Measurements from ENCODE around the gene FRAS1.

FRAS1 gene

DNA sequence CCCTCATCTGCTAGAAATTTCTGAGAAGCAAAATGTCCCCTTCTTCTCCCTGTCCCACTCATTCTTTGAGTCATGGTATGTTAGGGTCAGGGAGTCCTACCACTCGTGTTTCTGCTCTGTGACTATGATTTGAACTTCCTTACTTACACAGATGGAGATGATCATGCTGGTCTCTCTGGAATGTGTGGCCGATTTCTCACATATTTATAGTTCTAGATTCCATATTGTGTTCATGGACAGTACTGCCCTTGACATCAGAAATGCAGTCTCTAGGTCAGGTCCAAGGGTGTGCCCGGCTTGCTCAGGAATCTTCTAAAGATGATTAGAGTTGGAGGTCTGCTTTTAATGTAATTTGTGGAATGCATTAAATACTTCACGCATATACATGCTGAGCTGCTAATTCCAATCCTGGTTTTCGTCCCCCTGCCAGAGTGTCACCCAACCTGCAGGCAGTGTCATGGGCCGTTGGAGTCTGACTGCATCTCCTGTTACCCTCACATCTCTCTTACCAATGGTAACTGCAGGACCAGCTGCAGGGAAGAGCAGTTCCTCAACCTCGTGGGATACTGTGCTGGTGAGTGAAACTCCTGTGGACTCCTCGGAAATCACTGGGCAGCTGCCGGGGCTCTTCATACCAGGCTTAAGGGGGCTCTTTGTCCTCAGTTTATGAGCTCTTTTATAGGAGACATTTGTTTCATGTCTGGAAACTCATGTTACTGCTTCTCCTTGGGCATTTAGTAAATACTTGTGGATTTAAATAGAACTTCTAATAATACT is 280.3 kb downstream of the FRAS1 start:
- DNase-seq, result no peak

DNA sequence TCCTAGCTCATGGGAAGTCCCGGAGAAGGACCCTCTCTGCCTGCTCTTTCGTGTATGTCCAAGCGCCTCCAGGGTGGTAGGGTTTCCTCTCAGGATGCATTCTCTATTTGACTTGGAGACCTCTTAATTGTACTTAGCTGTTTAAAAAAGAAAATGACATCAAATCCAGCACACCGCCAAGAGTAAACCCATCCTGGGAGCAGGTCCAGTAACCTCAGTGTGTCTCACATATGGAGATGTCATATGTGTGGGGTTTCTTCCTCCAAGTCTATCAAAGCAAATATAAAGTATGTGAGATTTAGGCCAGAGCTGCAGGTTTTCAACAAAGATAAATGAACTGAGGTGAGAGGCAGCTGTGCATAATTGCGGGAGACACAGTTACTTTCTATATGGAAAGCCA is 285.0 kb downstream of the FRAS1 start:
- no peak for DNase-seq

DNA sequence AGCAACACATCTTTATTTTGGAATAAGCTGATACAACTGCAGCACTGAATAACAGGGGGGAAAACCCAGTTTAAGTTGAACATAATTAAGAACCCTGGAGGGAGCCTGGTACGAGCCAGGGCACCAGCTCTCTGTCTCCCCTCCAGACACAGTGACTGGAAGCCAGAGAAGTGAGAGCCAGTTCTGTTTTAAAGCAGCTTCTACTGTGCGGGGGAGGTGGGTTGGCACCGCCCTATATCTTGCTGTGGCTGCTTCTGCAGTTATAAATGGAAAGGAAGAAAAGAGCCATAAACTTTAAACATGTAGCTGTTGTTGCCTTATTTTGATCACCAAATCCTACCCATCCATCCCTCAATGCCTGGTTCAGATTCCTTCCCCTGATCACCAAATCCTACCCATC is 286.6 kb downstream of the FRAS1 start:
- DNase-seq, result no peak

DNA sequence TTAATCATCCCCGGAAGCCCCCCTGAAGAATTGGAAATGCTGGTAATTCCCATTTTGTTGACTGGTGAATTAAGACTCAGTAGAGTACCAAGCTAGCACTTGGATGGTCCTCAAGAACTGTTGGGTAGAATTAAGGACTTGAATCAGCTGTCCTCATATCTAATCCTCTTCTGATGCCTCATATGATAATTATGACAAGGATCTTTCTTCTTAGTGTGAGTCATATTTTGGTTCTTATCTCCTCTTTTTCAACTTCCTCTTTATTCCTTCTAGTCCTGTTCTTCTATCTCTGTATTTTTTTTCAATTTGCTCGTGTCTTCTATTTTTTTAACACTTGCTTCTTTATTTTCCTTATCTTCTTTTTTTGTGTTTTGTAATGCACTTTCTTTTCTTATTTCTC is 288.1 kb downstream of the FRAS1 start:
- no peak for DNase-seq

DNA sequence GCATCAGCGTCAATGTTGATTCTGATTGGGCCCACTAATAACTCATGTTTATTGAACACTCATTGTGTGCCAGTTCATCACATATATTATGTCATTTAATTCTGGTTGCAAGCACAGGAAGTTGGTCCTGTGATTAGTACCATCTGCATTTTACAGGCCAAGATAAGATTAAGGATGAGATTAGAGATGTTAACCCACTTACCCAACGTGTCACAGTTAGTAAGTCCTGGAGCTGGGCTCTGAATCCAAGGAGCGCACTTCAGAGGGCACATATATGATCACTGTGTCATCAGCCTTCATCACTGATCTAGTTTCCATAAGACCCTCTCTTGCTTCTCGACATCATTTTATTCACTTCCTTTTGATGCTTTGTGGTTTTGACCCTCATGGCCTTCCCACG is 289.1 kb downstream of the FRAS1 start:
- no peak for DNase-seq

DNA sequence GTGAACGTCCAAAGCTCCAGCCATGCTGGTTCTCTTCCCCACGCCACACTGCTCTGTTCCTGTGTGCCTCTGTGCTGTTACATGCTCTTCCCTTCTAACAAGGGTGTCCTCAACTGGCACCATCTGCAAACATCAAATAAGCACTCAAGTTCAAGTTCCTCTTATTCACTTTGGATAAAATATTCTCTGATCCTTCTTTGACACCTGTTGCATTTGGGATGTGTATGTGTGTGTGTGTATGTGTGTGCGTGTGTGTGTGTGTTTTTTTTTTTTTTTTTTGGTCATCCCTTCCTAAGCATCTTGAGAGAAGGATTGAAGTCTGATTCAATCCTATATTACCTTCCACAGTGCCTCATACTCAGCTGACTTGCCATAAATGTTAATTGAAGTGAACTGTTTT is 290.4 kb downstream of the FRAS1 start:
- no peak for DNase-seq

DNA sequence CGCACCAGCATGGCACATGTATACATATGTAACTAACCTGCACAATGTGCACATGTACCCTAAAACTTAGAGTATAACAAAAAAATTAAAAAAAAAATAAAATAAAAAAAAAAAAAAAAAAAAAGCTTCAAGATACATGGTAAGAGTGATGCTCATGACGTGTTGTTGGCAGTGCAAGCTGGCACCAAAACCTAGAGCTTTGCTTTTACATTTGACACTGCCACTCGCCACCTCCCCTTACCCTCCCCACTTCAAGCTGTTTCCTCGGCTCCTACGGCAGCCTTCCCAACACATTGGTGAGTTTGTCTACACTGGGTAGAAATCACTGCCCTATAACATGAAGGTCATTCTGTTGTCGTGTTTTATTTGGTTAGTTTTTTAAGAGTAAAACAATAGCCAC is 296.8 kb downstream of the FRAS1 start:
- no peak for DNase-seq

DNA sequence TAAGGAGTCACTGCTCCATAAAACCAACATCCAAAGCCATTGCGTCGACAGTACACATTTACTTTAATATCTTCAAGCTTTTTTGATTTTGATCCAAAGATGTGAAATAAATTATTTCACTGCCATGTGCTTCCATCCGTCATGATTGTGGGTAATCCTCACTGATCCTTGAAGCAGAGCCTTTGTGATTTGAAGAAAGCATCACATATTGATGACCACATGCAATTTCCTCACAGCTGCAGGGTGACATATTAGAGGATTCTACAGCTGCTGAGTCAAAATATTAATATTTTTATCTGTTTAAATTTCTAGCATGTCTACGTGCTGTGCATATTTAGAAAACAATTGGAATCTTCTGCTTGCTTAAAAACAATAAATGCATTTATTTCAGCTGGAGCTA is 297.7 kb downstream of the FRAS1 start:
- no peak for DNase-seq

DNA sequence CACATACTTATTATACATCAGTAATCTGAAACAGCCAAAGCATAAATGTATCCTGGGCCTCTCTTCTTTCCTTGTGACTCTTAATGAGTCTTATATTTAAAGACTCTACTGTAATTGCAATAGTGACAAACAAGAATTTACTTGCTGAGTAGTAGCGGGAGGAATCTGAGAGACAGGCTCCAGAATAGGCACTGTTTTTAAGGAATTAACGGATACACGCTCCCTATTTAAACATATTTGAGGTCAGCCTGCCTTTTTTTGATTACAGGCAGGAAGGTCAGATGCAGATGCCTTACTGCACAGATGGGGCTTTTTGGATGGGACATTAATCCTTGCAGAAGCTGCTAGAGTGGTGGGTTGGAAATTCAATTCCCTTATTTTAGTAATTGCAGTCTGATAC is 298.2 kb downstream of the FRAS1 start:
- no peak for DNase-seq

DNA sequence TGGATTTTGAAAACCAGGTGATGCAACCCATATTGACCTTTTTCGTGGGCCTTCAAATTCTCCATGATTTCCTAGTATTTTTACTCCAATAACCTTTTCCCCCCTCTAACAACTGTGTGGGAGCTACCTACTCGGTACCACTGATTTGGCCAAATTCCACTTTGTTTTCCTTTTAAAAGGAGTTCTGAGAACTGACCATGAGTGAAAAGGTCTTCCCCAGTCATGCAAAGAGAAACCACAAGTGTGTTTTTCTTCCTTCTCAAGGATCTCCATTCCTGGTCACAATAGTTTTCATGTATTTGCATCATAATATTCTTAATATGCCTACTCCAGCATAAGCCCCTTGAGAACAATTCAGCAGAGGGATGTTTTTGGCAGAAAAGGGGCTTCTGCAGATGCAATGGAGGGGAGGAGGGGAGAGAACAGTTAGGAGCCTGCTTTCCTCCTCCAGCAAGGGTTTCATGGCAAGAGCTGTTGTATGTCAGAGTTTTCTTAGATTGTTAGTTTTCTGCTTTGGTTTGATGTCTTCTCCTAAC is 299.2 kb downstream of the FRAS1 start:
- DNase-seq, result no peak

DNA sequence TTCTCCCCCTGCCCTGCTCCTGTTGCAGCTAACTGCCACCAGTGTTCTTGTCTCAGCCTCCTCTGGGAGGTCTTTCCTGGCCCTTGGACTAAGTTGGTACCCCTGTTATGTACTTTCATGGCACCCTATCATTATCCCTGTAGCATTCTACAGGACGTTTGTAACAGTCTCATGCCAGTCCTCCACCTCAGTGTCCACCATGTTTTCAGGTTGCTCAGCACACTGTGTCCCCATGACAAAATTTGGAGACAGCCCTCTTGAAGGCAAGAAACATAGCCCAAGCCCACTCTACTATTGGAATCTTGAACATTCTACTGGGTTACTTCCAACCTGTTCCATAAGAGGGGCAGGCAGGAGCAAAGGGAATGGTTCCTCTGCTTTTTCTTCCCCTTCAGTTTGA is 300.0 kb downstream of the FRAS1 start:
- no peak for DNase-seq

DNA sequence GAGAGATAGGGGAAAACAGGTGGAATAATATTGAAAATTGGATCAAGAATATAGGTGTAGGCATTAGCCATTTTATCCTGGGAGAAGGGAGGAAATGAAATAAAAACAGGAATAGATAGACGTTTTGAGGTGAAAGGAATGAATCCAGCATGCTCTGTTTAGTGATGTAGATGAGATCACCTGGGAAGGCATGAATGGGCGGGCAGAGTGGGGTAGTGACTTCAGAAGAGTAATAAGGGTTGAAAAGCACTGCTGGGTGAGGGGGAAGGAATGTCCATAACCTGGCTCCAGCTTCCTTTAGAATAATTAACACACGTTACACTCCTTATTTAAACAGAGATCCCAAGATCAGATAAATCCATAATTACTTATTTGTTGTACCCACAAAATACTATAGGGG is 303.3 kb downstream of the FRAS1 start:
- no peak for DNase-seq

DNA sequence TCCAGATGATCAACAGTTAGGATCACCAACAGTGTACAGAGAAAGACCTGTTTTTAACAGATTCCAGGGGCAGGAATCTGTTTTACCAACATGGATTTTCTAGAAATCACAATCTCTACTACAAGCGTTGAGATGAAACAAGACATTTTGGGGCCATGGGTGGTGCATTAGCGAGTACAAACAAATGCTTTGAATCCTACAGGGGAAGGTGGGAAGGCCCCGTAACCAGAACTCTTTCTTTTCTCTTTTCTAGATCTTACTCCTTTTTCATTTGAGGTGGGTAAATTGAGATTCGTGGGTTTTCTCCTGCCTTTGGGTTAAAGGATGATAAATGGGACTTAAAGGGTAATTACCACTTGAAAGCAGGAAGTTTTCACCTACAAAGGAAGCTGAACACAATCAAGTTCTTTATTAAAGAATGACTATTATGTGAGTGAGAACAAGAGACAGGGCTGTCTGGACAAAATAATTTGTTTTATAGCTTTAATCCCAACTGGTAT is 304.5 kb downstream of the FRAS1 start:
- no peak for DNase-seq

DNA sequence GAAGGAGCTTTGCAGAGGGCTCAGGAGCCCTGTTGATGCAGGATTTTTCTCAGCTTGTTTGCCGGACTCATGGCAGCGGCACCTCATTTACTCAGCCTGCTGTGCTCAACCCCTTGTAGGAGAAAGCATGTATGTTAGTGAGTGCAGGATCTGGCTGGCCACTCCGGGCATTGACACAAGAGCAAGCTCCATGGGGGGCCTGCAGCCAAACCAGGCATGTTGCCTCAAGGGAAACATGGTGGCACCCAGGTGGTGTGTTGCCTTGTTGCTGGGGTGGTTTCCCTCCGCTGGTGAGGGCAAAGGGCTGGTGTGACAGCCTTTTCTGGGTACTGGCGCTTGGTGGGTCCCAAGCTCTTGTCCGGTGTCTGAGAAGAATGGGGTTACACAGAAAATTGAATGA is 305.2 kb downstream of the FRAS1 start:
- no peak for DNase-seq

DNA sequence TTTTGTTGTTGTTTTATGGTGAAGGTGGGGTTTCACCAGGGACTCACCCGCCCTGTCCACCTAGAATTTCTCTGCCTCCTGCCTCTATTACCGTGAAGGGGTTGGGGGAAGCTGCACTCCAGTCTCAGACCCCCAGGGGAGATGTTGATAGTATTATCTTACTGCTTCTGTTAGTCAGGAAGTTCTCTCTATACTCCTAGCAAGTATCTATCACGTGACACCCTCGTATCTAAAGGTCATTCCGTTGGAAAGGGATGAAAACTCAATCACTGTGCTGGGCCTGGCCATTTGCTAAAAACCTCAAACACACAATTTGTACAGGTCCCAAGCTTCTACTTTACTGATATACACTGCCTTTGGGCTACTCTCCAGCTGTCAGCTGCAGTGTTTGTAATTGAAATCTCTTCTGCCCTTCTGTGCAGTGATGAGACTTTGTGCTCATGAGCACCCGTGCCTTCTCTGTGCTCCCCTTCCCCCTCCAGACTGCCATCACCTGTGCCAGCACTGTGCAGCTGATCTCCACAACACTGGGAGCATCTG is 306.0 kb downstream of the FRAS1 start:
- no peak for DNase-seq

DNA sequence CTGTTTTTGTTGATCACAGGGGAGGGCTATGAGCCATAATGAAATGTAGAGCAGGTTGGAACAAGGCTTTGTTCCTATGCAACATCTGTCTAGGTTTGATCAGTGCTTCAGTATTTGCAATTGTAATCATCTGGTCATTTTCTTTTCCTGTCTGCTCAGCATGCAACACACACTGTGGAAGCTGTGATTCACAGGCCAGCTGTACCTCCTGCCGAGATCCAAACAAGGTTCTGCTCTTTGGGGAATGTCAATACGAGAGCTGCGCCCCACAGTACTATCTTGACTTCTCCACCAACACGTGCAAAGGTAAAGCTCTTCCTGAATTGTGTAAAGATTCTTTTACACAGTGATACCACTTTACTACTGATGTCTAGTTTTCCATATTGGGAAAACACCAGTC is 312.6 kb downstream of the FRAS1 start:
- no peak for DNase-seq

DNA sequence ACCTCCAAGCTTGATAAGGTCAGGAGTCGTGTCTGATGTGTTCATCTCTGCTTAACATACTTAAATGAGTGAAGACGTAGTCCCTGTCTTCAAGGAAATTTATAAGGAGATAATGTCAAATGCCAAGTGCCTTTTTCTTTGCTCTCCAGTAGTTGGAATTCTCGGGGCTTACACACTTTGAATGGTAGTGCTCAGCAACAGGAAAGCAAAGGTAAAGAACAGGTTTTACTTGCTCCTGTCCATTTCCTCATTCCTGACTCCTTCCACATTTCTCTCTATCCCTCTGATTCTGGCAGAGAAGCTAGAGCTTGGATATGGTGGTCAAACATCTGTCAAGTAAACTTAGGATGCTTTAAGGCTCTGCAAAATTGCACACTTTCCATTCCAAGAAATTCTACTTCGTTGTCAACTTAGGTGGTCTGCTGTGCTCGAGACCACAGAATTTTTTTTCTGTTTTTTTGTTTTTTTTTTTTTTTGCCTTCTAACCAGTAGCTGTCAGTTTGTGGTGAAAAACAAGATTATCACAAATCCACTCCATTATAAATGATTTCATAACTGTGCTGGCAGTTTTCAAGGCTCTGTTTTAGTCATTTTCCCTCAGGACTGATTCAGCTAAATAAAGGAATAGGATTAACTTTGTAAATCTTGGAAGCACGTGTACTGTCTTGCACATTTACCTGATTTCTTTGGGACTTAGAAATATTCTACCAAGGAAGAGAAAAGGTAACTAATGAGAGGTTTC is 313.7 kb downstream of the FRAS1 start:
- no peak for DNase-seq

DNA sequence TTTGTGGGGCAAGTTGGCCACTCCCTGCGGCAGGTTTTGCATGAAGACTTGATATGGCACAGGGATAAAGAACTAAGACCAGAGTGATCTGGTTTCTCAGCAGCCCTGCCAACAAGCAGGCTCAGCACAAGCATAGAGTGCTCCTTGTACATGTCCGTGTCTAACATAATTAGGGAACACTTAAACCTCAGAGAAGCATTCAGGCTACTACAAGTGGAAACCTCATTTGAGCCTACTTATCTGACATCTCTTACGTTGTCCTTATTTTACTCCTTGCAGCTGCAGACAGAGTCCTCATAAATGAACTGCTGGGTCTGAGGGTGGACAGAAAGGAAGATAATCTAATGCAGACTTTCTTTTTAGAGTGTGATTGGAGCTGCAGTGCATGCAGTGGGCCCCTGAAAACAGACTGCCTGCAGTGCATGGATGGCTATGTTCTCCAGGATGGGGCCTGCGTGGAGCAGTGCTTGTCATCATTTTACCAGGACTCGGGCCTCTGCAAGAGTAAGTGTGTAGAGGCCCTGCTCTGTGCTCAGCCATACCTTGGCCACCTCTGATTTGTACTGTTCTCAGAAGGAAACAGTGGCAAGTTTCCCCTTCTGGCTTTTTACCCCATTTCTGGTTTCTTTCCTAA is 315.3 kb downstream of the FRAS1 start:
- DNase-seq, result no peak

DNA sequence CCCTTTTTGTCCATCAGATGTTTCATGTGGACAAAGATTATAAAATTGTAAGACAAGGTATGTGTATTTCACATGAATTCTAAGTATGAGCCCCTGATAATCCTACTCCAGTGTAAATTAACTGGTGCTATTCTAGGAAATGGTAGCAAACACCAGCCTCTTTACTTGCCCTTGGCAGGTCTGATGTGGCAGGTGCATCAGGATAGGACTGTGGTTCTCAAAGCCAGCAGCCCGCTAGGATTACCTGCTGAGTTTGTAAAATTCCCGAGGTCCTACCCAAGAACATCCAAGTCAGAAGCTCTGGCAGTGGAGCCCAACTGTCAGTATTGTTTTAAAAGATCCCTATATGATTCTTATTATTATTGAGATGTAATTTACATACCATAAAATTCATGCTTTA is 320.4 kb downstream of the FRAS1 start:
- no peak for DNase-seq

DNA sequence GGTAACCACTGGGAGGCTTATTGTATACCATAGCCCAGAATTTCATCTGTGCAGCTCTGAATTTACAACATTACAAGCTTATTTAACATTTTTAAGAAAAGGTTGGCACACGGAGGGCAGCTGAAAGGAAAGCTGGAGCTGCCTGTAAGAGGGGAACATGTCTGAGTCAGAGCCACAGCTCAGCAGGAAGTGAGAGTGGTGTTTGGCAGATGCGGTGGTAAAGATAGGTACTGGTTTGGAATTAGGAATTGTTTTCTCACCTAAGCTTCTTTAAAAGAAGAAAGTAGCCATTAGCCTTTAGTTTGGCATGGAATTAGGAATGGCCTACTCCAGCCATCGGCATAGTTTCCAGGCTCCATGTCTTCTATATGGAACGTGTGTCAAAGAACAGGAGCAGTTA is 321.9 kb downstream of the FRAS1 start:
- no peak for DNase-seq

DNA sequence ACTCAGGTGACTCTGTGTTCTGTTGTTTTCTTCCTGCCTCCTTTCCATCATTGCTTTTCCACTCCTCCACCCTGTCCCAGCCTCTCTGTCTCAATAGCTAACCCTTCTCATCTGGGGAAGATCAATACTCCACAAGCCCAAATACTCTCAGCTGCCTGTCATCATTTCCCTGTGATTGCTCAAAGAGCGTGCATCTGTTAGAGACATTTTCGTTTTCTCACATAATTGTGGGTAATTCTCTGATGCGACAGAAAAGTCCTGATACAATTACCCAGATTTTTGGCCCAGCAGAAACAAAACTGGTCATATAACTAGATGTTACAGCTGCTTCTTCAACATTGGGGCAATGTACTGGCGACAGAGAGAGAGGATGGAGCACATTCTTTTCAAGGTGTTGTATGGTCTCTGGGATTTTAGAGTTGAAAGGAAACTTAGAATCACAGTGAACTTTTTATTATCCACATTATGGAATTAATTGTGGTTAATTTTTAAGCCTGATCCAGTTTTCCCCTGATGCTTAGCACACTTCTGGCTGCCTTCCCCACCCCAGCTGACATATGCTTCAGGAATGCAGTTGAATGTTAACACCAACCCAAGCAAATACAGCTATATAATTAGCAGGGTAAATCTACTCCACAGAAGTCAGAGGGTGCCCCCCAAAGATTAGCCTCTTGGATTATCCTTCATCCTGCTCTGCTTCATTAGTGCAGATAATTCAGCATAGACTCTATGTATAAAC is 323.0 kb downstream of the FRAS1 start:
- DNase-seq, result no peak

DNA sequence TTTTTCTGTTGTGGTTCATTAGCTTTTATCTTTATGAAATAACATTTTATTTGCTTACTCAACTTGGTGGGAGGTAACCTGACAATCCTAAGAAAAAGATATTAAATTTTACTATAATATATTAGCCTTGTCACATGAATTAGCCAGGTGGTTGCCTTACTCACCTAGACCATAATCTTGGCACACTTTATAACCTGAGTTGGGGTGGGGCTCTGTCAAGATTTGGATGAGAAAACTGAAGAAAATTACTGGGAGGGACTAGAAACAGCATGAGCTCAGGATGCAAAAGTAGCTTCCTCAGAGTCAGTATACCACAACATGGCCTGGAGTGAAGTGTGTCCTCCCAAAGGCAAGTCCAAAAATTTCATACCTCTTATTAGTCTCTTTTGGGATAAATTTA is 329.6 kb downstream of the FRAS1 start:
- no peak for DNase-seq

DNA sequence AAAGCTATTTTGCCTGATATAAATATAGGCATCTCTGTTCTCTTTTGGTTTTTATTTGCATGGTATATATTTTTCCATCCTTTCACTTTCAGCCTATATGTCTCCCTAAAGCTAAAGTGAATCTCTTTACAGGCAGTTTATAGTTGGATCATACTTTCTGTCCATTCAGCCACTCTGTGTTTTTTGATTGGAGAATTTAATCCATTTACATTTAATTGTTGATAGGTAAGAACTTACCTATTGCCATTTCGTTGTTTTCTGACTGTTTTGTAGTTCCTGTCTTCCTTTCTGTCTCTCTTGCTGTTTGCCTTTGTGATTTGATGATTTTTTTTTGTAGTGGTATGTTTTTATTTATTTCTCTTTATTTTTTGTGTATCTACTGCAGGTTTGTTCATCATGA is 338.5 kb downstream of the FRAS1 start:
- no peak for DNase-seq

All from NCI-H1105 treated with DMSO at 0.1 percent for 48 hours (cell line).